Breast epithelium (tissue), 3 donors: ENCODE measurements around the gene KLHL3.

Experiments used
- CTCF ChIP-seq, 3 donors: fragments of 450-650 bp; IDR thresholded peaks; one replicate each; pipeline ENCODE4 v1.5.1; 2016 to 2017; ENCODE audit warnings: antibody characterized with exemption in 3 of 3, mild to moderate bottlenecking in 3 of 3, moderate library complexity in 3 of 3
- POLR2A ChIP-seq: fragments of 450-650 bp; IDR thresholded peaks from one replicate; pipeline ENCODE4 v1.6.1; 2016; ENCODE audit warnings: antibody characterized with exemption, mild to moderate bottlenecking, moderate library complexity
- POLR2AphosphoS5 ChIP-seq, 3 donors: sonication (generic); formaldehyde crosslinking; IDR thresholded peaks; one replicate each; pipeline ENCODE4 v1.6.1; 2017; ENCODE audit warnings: antibody characterized with exemption in 3 of 3

DNA sequence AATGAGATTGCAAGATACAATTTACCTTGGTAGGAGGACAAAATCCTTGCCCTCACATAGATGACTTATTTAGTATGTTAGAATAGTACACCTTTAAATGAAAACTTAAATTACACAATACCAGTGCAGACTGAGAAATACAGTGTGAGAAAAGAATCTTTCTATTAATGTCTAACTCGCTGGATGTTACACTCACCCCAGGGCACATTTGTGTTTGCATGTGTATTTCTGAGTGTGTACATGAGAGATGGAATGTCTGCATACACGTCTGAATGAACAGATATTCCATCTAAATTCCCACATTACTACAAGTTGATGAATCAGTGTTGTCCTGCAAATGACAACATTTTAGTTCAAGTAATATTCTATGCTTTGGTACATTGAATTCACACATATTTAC, 99.8 kb downstream of the KLHL3 start:
- TF ChIP-seq POLR2AphosphoS5 (IDR thresholded peaks at IDR 0.05) (no peak), CTCF (IDR thresholded peaks at IDR 0.05) (no peak), POLR2A (no peak)
